ENCODE results near the gene PPP1R3D. TPM values are rescaled to one million over a fixed set of nuclear protein-coding genes. Genes with fewer than 3 reads are reported as not detected.
"Not testable (repeated sequence)": the region's sequence is repeated elsewhere in the genome, so short reads cannot be mapped to it uniquely, and the experiment has no call there.

The PPP1R3D gene
- polyA plus RNA-seq, 3 donors: 2.0 to 3.9 (median 3.5) TPM

- H3K4me1 ChIP-seq (ENCODE audit: control insufficient read depth in 1 of 2, insufficient read depth in 2 of 2, low read length in 2 of 2): no peaks in the 10 kb centered on the region
- no peak overlapping the region for H3K9ac ChIP-seq (ENCODE audit: insufficient read depth, low read length, poor library complexity, severe bottlenecking)
- TF ChIP-seq, protein P1, sequence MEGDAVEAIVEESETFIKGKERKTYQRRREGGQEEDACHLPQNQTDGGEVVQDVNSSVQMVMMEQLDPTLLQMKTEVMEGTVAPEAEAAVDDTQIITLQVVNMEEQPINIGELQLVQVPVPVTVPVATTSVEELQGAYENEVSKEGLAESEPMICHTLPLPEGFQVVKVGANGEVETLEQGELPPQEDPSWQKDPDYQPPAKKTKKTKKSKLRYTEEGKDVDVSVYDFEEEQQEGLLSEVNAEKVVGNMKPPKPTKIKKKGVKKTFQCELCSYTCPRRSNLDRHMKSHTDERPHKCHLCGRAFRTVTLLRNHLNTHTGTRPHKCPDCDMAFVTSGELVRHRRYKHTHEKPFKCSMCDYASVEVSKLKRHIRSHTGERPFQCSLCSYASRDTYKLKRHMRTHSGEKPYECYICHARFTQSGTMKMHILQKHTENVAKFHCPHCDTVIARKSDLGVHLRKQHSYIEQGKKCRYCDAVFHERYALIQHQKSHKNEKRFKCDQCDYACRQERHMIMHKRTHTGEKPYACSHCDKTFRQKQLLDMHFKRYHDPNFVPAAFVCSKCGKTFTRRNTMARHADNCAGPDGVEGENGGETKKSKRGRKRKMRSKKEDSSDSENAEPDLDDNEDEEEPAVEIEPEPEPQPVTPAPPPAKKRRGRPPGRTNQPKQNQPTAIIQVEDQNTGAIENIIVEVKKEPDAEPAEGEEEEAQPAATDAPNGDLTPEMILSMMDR (IDR thresholded peaks at IDR 0.05): no peak
- H3K9me3 ChIP-seq (replicated peaks in 1 of 2; ENCODE audit: control insufficient read depth in 1 of 2, insufficient read depth in 1 of 2, low read length in 2 of 2): no peaks in the 10 kb centered on the region
- H3K27ac ChIP-seq (ENCODE audit: low read depth in 1 of 2, low read length in 2 of 2): no peak overlapping the region
- H3K36me3 ChIP-seq (replicated peaks in 1 of 2; ENCODE audit: control insufficient read depth in 1 of 2, insufficient read depth in 2 of 2, low read length in 2 of 2): no peaks in the 10 kb centered on the region
- WGBS (ENCODE audit: insufficient coverage): no CpG with 5 or more reads among the region's 1 CpG
- no peak overlapping the region for H2AFZ ChIP-seq (ENCODE audit: insufficient read depth, low read depth, low read length, poor library complexity, severe bottlenecking)
- H3K4me1 Mint-ChIP-seq: no peaks in the 10 kb centered on the region
- peaks cover 2 to 6% of the 10 kb centered on the region in 2 donors for H3K27me3 ChIP-seq (ENCODE audit: control insufficient read depth in 2 of 2, insufficient read depth in 2 of 2, low read length in 2 of 2)
- no peaks in the 10 kb centered on the region for H4K20me1 ChIP-seq (ENCODE audit: insufficient read depth, low read length)
- intact Hi-C loops (cut with micrococcal nuclease): no loop called here
- peaks cover 0 to 2% of the 10 kb centered on the region in 2 donors for H3K36me3 Mint-ChIP-seq
- no peaks in the 10 kb centered on the region for H3K79me2 ChIP-seq (ENCODE audit: insufficient read depth, low read length)
- DNase-seq: no peak
- H3K4me3 ChIP-seq (replicated peaks in 1 of 3; ENCODE audit: low read depth in 2 of 3, low read length in 3 of 3): no peak overlapping the region
- no peak overlapping the region for H3K4me2 ChIP-seq (replicated peaks; ENCODE audit: extremely low read depth, low read length, poor library complexity, severe bottlenecking)
- H3K27ac Mint-ChIP-seq: no peak overlapping the region
- H3K27me3 Mint-ChIP-seq (ENCODE audit: low read depth in 3 of 3): peaks cover 0 to 10% (median 10%) of the 10 kb centered on the region in 3 donors
- H3K9me3 Mint-ChIP-seq: peaks cover 0 to 2% (median 0%) of the 10 kb centered on the region in 7 donors
- H3K4me3 Mint-ChIP-seq: no peak overlapping the region
These were observed 48.5 kb downstream of the PPP1R3D start for GRCh38 chr20:59891581-59891980.

GRCh38 chr20:59890035-59890434, 50.1 kb downstream of the PPP1R3D start:
- H3K4me1 ChIP-seq (ENCODE audit: control insufficient read depth in 1 of 2, insufficient read depth in 2 of 2, low read length in 2 of 2); H3K4me3 ChIP-seq (replicated peaks in 1 of 3; ENCODE audit: low read depth in 2 of 3, low read length in 3 of 3); intact Hi-C loops (cut with micrococcal nuclease); H3K27ac Mint-ChIP-seq; H4K20me1 ChIP-seq (ENCODE audit: insufficient read depth, low read length); H3K4me1 Mint-ChIP-seq; H3K4me3 Mint-ChIP-seq; H3K9ac ChIP-seq (ENCODE audit: insufficient read depth, low read length, poor library complexity, severe bottlenecking); H3K9me3 ChIP-seq (replicated peaks in 1 of 2; ENCODE audit: control insufficient read depth in 1 of 2, insufficient read depth in 1 of 2, low read length in 2 of 2); DNase-seq; H3K36me3 ChIP-seq (replicated peaks in 1 of 2; ENCODE audit: control insufficient read depth in 1 of 2, insufficient read depth in 2 of 2, low read length in 2 of 2); H3K36me3 Mint-ChIP-seq; H3K27ac ChIP-seq (ENCODE audit: low read depth in 1 of 2, low read length in 2 of 2); H2AFZ ChIP-seq (ENCODE audit: insufficient read depth, low read depth, low read length, poor library complexity, severe bottlenecking); H3K27me3 Mint-ChIP-seq (ENCODE audit: low read depth in 3 of 3); H3K27me3 ChIP-seq (ENCODE audit: control insufficient read depth in 2 of 2, insufficient read depth in 2 of 2, low read length in 2 of 2); H3K9me3 Mint-ChIP-seq; H3K4me2 ChIP-seq (replicated peaks; ENCODE audit: extremely low read depth, low read length, poor library complexity, severe bottlenecking); H3K79me2 ChIP-seq (ENCODE audit: insufficient read depth, low read length): not testable (repeated sequence)
- WGBS (ENCODE audit: insufficient coverage): no CpG with 5 or more reads among the region's 2 CpGs

Data from CD14-positive monocyte (primary cell).